HUES48 (cell line): ENCODE measurements around the gene TNFSF4.

Experiments used
- H3K27ac ChIP-seq: one replicate; pipeline ENCODE4 v1.7.0; 2013; ENCODE audit warnings: low read depth, low read length, inconsistent platforms
- H3K27me3 ChIP-seq: 2 replicates; pipeline ENCODE4 v1.6.1; 2013; ENCODE audit warnings: mild to moderate bottlenecking, low read length; ENCODE audit not compliant: control insufficient read depth, insufficient read depth
- H3K36me3 ChIP-seq: 2 replicates; pipeline ENCODE4 v1.6.1; 2013; ENCODE audit warnings: low read length; ENCODE audit not compliant: control insufficient read depth, insufficient read depth
- H3K4me1 ChIP-seq: 2 replicates; pipeline ENCODE4 v1.6.1; 2013; ENCODE audit warnings: mild to moderate bottlenecking, low read length; ENCODE audit not compliant: control insufficient read depth, insufficient read depth
- H3K4me3 ChIP-seq: 2 replicates; pipeline ENCODE4 v1.5.1; 2013; ENCODE audit warnings: mild to moderate bottlenecking, low read depth, low read length
- H3K9ac ChIP-seq: 2 replicates; pipeline ENCODE4 v1.6.1; 2013; ENCODE audit warnings: mild to moderate bottlenecking, low read depth, low read length, moderate library complexity
- H3K9me3 ChIP-seq: 2 replicates; pipeline ENCODE4 v1.6.1; 2013; ENCODE audit warnings: low read length; ENCODE audit not compliant: control insufficient read depth, insufficient read depth

Gene TNFSF4

GRCh38 chr1:173190101-173190936, 16.8 kb downstream of the TNFSF4 start:
- Histone ChIP-seq H3K27ac (no peak overlapping the region), H3K9ac (no peak overlapping the region), H3K9me3 (no peaks in the 10 kb centered on the region), H3K4me1 (no peaks in the 10 kb centered on the region), H3K36me3 (no peaks in the 10 kb centered on the region), H3K27me3 (no peaks in the 10 kb centered on the region), H3K4me3 (no peak overlapping the region)

- Histone ChIP-seq H3K9me3 (no peaks in the 10 kb centered on the region), H3K36me3 (no peaks in the 10 kb centered on the region), H3K9ac (no peak overlapping the region), H3K4me1 (no peaks in the 10 kb centered on the region), H3K27me3 (no peaks in the 10 kb centered on the region), H3K4me3 (no peak overlapping the region), H3K27ac (no peak overlapping the region)
These were observed 19.4 kb downstream of the TNFSF4 start for GRCh38 chr1:173187671-173188237.

GRCh38 chr1:173181791-173182190, 25.3 kb downstream of the TNFSF4 start:
- Histone ChIP-seq H3K27me3 (no peaks in the 10 kb centered on the region), H3K36me3 (no peaks in the 10 kb centered on the region), H3K4me3 (no peak overlapping the region), H3K9ac (no peak overlapping the region), H3K27ac (no peak overlapping the region), H3K4me1 (no peaks in the 10 kb centered on the region), H3K9me3 (no peaks in the 10 kb centered on the region)

GRCh38 chr1:173176246-173176645, 30.9 kb downstream of the TNFSF4 start:
- no peaks in the 10 kb centered on the region for H3K4me1 ChIP-seq
- H3K36me3 ChIP-seq, result no peaks in the 10 kb centered on the region
- no peak overlapping the region for H3K27ac ChIP-seq
- peaks cover 17% of the 10 kb centered on the region for H3K9me3 ChIP-seq
- H3K9ac ChIP-seq, result no peak overlapping the region
- no peaks in the 10 kb centered on the region for H3K27me3 ChIP-seq
- no peak overlapping the region for H3K4me3 ChIP-seq

GRCh38 chr1:173175514-173176145, 31.5 kb downstream of the TNFSF4 start:
- Histone ChIP-seq H3K27ac (no peak overlapping the region), H3K4me1 (no peaks in the 10 kb centered on the region), H3K9me3 (peaks cover 17% of the 10 kb centered on the region), H3K36me3 (no peaks in the 10 kb centered on the region), H3K4me3 (no peak overlapping the region), H3K9ac (no peak overlapping the region), H3K27me3 (no peaks in the 10 kb centered on the region)

GRCh38 chr1:173173388-173173787, 33.7 kb downstream of the TNFSF4 start:
- Histone ChIP-seq H3K9me3 (peaks cover 17% of the 10 kb centered on the region), H3K4me1 (no peaks in the 10 kb centered on the region), H3K4me3 (no peak overlapping the region), H3K27me3 (no peaks in the 10 kb centered on the region), H3K36me3 (no peaks in the 10 kb centered on the region), H3K9ac (no peak overlapping the region), H3K27ac (no peak overlapping the region)

GRCh38 chr1:173171152-173171551, 36.0 kb downstream of the TNFSF4 start:
- Histone ChIP-seq H3K4me1 (no peaks in the 10 kb centered on the region), H3K27ac (no peak overlapping the region), H3K9ac (no peak overlapping the region), H3K4me3 (no peak overlapping the region), H3K9me3 (peaks cover 17% of the 10 kb centered on the region), H3K36me3 (no peaks in the 10 kb centered on the region), H3K27me3 (no peaks in the 10 kb centered on the region)

- Histone ChIP-seq H3K4me1 (peaks cover 10% of the 10 kb centered on the region), H3K4me3 (no peak overlapping the region), H3K27me3 (peaks cover 8% of the 10 kb centered on the region; the same call in 1 of the 2 replicates), H3K9ac (no peak overlapping the region), H3K27ac (no peak overlapping the region), H3K9me3 (peaks cover 14% of the 10 kb centered on the region), H3K36me3 (no peaks in the 10 kb centered on the region)
These were observed 38.2 kb downstream of the TNFSF4 start for GRCh38 chr1:173168941-173169340.

GRCh38 chr1:173164686-173165085, 42.4 kb downstream of the TNFSF4 start:
- Histone ChIP-seq H3K27me3 (peaks cover 8% of the 10 kb centered on the region; the same call in 1 of the 2 replicates), H3K4me1 (peaks cover 12% of the 10 kb centered on the region), H3K4me3 (no peak overlapping the region), H3K36me3 (no peaks in the 10 kb centered on the region), H3K9me3 (no peaks in the 10 kb centered on the region), H3K27ac (no peak overlapping the region), H3K9ac (no peak overlapping the region)

GRCh38 chr1:173164178-173164577, 43.0 kb downstream of the TNFSF4 start:
- H3K9ac ChIP-seq, result no peak overlapping the region
- no peaks in the 10 kb centered on the region for H3K36me3 ChIP-seq
- peaks cover 8% of the 10 kb centered on the region; the same call in 1 of the 2 replicates for H3K27me3 ChIP-seq
- H3K4me3 ChIP-seq, result no peak overlapping the region
- H3K4me1 ChIP-seq, result peaks cover 12% of the 10 kb centered on the region
- H3K9me3 ChIP-seq, result no peaks in the 10 kb centered on the region
- H3K27ac ChIP-seq, result no peak overlapping the region

GRCh38 chr1:173163222-173163621, 43.9 kb downstream of the TNFSF4 start:
- H3K4me1 ChIP-seq, result peaks cover 12% of the 10 kb centered on the region
- peaks cover 8% of the 10 kb centered on the region; the same call in 1 of the 2 replicates for H3K27me3 ChIP-seq
- no peak overlapping the region for H3K27ac ChIP-seq
- H3K36me3 ChIP-seq, result no peaks in the 10 kb centered on the region
- H3K9ac ChIP-seq, result no peak overlapping the region
- no peak overlapping the region for H3K4me3 ChIP-seq
- no peaks in the 10 kb centered on the region for H3K9me3 ChIP-seq
